T47D (cell line): ENCODE results near the gene CELF1.
A peak's percentile ranks its signal among the peaks of the same experiment; 100 is the strongest.

Source experiments
- DNase-seq, 2 experiments: peaks; one replicate each; pipeline versions ENCODE4 v3.0.0 to v3.0.0-alpha.2; 2011 to 2012; ENCODE audit warnings: low read depth in 1 of 2, low spot score in 1 of 2
- JUND ChIP-seq: IDR thresholded peaks from 2 replicates; pipeline ENCODE4 v1.6.1; 2012; ENCODE audit warnings: low read depth
- in situ Hi-C: cut with HindIII; loops from 2 replicates; pipeline ENCODE4 v1.10.0; 2016; ENCODE audit warnings: low sequenced_read_pairs, low pct_unique_long_range_greater_than_20kb

CELF1 gene

DNA sequence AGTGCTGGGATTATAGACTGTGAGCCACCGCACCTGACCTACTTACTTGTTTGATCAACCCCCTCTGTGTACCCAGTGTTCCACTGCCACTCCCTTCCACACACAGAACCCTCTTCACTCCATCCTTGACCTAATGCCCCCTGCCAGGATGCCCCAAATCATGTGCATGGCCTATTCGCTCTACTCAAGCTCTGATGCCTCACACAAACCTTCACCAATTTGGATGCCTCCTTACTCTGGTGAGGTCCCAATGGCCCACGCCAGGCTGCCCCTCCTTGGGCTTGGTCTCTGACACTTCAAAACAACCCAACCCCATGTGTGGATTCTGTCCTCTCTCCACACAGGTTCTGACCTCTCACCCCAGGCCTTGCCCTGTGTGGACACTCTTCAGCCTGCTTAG is 117.2 kb downstream of the CELF1 start:
- in situ Hi-C loops = no loop called here
- no peak for DNase-seq
- no peak for TF ChIP-seq JUND

DNA sequence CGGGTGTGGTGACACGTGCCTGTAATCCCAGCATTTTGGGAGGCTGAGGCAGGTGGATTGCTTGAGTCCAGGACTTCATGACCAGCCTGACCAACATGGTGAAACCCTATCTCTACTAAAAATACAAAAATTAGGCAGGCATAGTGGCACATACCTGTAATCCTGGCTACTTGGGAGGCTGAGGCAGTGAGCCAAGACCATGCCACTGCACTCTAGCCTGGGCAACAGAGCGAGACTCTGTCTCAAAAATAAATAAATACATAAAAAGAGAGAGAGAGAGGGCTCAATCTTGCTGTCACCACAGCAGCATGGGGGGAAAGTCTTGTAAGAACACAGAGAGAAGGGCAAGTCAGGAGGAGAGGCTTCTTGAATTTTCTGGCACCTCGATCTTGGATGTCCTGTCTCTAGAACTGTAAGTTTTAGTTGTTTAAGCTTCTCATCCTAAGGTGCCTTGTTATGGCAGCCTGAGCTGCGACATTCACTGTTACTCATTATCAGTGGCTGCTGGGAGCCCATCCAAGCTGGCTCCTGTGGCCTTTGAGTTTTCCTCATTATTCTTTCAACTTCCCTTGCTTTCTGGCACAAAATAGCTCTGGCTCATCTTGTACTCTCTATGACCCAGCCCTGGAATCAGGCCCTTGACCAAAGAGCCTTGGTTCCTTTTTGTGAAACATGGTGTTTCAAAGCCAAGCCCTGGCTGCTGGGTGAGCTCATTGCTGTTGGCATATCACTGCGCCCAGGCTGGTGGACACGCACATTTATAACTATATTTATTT is 118.7 kb downstream of the CELF1 start:
- TF ChIP-seq JUND = no peak
- DNase-seq = no peak
- in situ Hi-C loops = no loop called here

DNA sequence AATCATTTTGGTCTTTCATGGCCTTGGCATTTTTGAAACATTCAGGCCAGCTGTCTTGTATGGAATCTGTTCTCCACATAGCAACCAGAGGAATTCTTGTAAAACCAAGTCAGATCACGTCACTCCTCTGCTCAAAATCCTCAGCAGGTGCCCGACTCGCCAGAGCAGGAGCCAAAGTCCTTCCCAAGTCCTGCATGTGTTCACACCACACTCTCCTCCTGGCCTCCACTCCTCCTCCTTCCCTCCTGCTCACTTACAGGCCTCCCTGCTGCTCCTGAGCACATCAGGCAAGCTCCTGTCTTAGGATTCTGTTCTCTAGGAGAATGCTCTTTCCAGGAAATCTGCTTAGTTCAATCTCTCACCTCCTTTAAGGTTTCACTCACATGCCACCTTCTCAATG is 119.8 kb downstream of the CELF1 start:
- no peak for TF ChIP-seq JUND
- in situ Hi-C loops = no loop called here
- peak in 1 of 2 experiments; percentile 35 for DNase-seq

DNA sequence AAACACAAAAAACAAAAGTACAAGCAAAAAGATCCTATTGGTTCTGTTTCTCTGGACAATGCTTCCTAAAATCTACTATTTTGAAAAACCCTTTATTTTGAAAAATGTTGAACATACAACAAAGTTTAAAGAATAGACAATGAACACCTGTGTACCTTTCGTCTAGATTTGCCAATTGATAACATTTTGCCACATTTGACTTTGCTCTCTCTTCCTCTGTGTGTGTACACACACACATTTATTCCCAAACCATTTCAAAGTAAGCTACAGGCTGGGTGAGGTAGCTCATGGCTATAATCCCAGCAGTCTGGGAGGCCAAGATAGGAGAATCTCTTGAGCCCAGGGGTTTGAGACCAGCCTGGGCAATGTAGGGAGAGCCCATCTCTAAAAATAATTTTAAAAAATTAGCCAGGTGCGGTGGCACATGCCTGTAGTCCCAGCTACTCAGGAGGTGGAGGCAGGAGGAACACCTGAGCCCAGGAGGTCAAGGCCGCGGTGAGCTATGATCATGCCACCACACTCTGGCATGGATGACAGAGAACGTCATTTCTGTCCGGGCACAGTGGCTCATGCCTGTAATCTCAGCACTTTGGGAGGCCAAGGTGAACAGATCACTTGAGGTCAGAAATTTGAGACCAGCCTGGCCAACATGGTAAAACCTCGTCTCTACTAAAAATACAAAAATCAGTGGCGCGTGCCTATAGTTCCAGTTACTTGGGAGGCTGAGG is 121.4 kb downstream of the CELF1 start:
- DNase-seq = no peak
- in situ Hi-C loops = no loop called here
- no peak for TF ChIP-seq JUND

DNA sequence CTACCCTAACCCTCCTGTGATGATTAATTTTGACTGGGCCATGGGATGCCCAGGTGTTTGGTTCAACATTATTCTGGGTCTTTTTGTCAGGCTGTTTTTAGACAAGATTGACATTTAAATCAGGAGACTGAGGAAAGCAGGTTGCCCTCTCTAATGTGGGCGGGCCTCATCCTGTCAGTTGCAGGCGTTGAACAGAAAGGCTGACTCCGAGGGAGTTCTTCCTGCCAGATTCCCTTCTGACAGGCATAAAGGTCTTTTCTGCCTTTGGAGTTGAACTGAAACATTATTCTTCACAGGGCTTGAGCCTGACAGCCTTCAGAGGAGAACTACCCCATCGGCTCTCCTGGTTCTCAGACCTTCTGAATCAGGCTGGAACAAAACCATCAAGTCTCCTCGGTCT is 122.4 kb downstream of the CELF1 start:
- no peak for DNase-seq
- in situ Hi-C loops = no loop called here
- no peak for TF ChIP-seq JUND

DNA sequence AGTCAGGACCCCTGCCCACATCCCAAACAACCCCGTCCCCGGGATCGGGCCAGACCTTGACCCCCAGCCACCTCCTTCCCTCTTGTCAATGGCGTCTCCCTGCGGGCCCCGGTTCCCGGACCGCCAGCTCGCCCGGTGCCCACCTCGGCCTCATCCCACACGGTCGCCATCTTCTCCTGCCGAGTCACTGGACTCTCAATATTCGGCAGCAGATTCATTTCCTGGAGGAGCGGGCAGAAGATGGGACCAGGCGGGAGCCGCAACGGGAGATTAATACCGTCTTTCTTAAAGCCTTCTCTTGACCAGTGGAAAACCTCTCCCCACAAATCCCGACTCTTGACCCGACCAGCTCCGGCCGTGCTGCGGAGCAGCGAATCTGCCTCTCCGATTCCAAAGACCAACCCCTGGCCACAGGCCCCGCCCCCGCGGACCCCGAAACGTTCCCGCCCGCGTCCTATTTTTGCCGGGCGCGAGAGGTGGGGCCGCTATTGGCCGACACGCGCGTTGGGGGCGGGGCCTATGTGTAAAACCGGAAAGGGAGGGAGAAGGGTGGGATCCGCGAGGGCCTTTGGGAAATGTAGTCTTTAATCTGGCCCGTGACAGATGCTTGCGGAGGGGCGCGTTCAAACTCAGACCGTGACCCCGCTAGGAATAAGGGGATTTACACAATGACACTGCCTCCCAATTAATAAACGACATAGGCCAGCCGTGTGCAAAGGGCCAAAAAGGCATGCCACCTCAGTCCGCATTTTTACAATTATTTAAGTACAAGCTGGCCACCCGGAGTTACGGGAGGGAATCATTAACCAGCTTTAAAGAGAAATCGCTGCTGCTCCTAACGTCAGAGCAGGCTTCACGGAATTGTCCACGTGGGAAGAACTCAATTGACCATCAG is 126.6 kb downstream of the CELF1 start, which contains the start of gene PSMC3:
TSS of gene PSMC3 (minus strand) at position 378 of the 895 bp plus-strand sequence. CDS start at position 218, 160 bp downstream.
- in situ Hi-C loops = no loop called here
- peak; percentile 86 to 99 for DNase-seq
- TF ChIP-seq JUND = no peak

DNA sequence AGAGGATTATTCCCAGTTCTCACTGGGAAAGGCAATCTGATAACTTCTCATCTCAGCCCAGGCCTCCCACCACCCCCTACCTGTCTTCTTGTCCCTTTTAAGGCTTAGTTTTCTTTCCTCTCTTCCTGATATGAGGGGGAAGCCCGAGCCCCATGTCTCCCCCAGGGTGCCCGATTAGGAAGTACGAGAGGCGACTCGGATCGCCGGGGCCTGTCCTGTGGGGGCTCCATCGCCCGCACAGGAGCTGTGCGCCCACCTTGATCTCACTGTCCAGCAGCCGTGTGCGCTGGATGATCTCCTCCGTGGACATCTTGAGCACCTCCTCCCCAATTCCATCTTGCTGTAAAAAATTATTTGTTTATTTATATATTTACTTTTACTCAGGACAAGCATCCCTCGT is 127.3 kb downstream of the CELF1 start:
- no peak for TF ChIP-seq JUND
- no peak for DNase-seq
- in situ Hi-C loops = no loop called here

DNA sequence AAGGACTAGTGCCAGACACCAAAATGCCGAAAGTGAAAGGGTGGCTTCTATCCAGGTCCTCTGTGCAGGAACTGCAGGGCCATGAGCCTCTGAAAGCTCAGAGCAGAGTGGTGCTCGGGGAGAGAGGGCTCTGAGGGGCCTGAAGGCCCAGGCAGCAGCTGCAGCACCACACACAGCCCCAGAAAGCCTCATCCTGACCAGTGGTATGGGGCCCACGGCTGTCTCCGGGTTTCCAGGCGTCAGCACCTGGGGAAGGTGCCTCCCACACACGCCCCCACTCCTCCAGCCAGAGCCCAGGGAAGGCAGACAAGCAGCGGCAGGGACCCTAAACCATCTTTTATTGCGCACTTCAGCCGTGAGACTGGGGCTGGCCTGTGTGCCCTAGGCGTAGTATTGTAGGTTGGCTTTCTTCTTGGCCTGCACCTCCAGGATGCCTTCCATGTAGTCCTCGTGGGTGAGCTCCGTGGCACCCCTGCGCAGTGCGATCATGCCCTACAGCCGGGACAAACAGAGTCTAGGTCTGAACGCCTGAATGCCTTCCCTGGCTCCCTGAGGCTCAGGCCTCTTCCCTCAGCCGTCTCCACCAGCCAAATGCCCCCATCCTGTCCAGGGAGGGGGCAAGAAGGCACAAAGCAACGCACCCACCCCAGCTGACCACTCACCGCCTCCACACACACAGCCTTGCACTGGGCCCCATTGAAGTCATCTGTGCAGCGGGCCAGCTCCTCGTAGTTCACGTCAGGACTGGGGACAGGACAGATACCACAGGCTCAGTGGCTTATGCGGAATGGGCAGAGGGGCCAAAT is 134.3 kb downstream of the CELF1 start:
- TF ChIP-seq JUND = no peak
- in situ Hi-C loops = no loop called here
- DNase-seq = no peak

DNA sequence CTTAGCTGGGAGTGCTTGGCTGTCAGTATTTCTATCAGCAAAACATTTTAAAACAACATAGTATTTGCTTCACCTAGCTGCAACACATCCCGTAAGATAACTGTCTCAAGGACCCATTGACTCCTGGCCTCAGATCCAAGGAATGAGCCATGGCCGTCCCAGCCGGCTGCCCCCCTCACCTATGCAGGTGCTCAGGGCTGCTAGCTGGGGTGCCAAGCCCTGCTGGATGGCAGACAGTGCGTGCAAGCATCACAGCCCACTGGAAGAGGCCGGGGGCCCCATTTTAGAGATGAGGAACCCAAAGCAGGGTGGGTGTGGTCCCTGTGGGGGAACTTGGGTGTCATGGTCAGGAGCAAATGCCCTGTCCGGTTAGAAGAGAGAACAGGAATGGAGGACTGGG is 135.2 kb downstream of the CELF1 start:
- in situ Hi-C loops = no loop called here
- no peak for DNase-seq
- TF ChIP-seq JUND = no peak

DNA sequence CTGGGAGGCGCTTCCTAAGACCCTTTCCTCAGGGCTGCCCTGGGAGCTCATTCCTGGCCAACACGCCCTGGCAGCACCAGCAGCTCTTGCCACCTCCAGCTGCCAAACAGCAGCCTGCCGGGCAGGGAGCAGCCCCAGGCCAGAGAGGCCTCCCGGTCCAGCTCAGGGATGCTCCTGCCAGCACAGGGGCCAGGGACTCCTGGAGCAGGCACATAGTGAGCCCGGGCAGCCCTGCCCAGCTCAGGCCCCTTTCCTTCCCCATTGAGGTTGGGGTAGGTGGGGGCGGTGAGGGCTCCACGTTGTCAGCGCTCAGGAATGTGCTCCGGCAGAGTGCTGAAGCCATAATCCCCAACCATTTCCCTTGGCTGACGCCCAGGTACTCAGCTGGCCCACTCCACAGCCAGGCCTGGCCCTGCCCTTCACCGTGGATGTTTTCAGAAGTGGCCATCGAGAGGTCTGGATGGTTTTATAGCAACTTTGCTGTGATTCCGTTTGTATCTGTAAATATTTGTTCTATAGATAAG is 136.9 kb downstream of the CELF1 start:
- peak; percentile 80 to 84 for DNase-seq
- no peak for TF ChIP-seq JUND
- in situ Hi-C loops = no loop called here
